KOPT-K1 (cell line): ENCODE measurements around the gene SF3B3.
"Not testable (repeated sequence)": the region's sequence is repeated elsewhere in the genome, so short reads cannot be mapped to it uniquely, and the experiment has no call there.

Source experiments
- H3K27ac ChIP-seq: fragments of 200-600 bp; sonication (generic); 2 replicates; pipeline ENCODE4 v1.5.1; 2016; ENCODE audit warnings: antibody characterized with exemption, mild to moderate bottlenecking, low read depth, low read length; ENCODE audit not compliant: poor library complexity, severe bottlenecking
- H3K36me3 ChIP-seq: fragments of 200-600 bp; sonication (generic); 2 replicates; pipeline ENCODE4 v1.5.1; 2017; ENCODE audit warnings: antibody characterized with exemption, mild to moderate bottlenecking, low read length, moderate library complexity; ENCODE audit not compliant: insufficient read depth
- H3K9me3 ChIP-seq: fragments of 200-600 bp; sonication (generic); 2 replicates; pipeline ENCODE4 v1.5.1; 2017; ENCODE audit warnings: antibody characterized with exemption, low read length, mild to moderate bottlenecking; ENCODE audit not compliant: insufficient read depth, poor library complexity, severe bottlenecking

Gene SF3B3

DNA sequence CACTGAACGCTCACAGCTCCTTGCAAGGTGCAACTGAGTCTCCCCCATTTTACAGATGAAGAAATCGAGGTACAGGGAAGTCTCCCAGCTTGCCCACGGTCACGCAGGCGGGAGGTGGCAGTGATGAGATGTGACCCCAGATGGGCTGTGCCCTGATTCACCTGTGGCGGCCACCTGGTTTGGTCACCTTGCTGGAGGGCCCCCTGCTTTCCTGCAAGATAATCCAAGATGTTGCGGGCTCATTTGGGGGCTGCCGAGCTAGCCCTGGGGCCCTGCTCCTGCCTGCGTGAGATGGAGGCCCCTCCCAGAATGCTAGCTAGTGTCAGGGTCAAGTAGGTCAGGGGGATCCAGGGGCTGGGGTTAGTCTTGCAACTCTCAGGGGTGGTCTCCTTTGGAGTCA is 63.1 kb downstream of the SF3B3 start:
- Histone ChIP-seq H3K36me3 (no peaks in the 10 kb centered on the region), H3K27ac (no peak overlapping the region), H3K9me3 (no peaks in the 10 kb centered on the region)

DNA sequence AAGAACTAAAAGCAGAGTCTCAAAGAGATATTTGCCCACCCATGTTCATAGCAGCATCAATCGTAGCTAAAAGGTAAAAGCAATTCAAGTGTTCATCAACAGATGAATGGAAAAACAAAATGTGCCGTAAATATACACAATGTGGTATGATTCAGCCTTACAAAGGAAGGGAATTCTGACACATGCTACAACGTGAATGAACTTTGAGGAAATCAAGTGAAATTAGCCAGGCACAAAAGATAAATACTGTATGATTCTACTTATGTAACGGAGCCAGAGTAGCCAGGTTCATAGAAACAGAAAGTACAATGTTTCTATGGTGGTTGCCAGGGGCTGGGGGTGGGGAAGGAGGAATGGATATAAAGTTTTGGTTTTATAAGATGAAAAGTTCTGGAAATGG is 64.9 kb downstream of the SF3B3 start:
- Histone ChIP-seq H3K36me3 (no peaks in the 10 kb centered on the region), H3K9me3 (no peaks in the 10 kb centered on the region), H3K27ac (no peak overlapping the region)

DNA sequence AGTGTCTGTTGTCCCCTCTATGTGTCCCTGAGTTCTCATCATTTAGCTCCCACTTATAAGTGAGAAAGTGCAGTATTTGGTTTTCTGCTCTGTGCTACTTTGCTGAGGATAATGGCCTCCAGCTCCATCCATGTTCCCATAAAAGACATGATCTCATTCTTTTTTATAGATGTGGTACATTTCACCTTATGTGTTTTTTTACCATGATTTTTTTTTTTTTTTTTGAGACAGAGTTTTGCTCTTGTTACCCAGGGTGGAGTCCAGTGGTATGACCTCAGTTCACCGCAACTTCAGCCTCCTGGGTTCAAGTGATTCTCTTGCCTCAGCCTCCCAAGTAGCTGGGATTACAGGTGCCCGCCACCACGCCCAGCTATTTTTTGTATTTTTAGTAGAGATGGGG is 65.8 kb downstream of the SF3B3 start:
- H3K36me3 ChIP-seq, H3K27ac ChIP-seq, H3K9me3 ChIP-seq: not testable (repeated sequence)

DNA sequence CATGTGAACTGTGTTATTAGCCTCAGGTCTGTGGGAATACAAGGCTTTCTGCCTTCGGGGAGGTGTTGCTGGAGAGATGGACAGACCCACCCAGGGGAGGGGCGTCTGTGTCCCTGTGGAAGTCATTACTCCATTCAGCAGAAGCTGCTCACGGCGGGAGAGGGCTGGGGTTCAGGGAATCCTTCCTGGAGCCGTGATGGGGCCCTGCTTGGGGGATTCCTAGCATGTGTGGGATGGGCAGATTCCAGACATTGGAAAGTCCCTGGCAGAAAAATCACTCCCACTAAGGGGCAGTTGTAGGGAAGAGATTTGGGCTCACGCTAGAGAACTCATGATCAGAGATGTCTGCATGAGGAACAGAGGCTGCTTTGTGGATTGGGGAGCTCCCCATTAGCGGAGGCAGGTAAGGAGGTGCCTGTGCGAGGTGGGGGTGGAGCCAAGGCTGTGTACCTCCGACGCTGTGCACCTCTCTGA is 66.4 kb downstream of the SF3B3 start:
- no peak overlapping the region for H3K27ac ChIP-seq

DNA sequence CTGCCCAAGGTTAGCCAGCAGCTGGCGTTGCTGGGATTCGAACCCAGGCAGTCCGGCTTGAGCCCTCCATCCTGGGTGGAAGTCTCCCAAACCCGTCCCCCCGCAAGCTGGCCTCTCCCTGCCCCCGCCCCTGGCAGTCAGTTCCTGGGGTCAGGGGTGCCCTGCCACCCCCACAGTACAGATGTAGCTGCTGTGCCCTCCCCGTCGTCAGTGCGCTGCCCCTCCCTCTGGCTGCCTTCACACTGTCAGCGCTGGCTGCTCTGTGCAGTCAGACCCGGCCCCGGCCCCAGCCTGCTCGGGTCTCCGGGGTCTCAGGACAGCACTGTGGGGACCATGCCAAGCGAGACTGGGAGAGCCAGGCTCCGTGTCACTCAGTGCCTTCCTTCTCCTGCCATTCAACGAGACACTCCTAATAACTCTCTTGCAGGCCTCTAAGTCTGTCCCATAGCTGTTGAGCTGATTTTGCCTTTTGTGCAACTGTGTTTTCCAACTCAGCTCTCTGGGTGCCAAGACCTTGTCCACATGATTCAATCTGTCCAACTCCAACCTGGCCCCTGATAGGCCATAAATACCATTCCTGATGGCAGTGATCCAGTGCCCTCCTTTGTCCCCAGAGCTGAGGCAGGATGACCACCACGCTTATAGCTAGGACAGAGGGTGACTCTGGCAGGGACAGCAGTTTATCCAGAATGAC is 67.3 kb downstream of the SF3B3 start:
- no peak overlapping the region for H3K27ac ChIP-seq
- H3K36me3 ChIP-seq = no peaks in the 10 kb centered on the region
- no peaks in the 10 kb centered on the region for H3K9me3 ChIP-seq

More for the DNA sequence above, 66.4 kb downstream of the SF3B3 start:
- Histone ChIP-seq H3K36me3 (no peaks in the 10 kb centered on the region), H3K9me3 (no peaks in the 10 kb centered on the region)

DNA sequence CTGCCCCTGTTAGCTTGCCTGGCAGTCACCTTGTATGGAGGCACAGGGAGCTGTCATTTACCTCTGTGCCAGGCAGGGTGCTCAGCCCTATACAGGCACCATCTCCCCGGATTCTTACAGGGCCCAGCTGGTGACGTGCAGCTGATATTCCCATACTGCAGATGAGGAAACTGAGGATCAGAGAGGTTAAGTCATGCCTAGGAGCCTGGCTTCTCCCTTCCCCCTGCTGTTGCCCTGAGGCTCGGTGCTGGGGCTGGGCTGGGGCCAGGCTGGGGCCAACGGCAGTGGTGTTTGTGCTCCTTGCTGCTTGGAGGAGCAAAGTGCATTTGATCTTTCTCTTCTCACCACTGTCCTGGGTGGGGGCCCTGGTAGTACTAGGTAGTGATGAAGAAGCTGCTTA is 68.0 kb downstream of the SF3B3 start:
- no peaks in the 10 kb centered on the region for H3K9me3 ChIP-seq
- H3K36me3 ChIP-seq = no peaks in the 10 kb centered on the region
- no peak overlapping the region for H3K27ac ChIP-seq

DNA sequence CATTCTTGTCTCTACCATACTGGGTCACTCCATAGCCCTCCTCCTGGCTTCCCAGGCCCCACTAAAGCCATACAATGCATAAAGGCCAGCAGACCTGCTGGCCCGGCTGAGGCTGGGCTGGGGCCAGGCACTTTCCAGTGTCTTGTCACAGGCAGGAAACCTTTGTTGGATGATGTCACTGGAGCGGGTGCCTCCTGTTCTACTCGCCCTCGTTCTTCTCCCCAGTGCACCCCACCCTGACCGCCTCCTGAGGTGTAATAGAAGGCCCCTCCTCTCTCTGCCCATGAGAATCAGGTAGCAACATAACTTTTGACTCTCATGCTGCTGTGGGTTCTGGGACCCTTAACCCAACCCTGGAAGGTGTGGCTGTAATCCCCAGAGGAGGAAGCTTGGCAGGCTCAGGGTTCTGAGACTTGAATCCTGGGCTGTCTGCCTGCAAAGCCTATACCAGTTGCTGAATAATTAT is 68.5 kb downstream of the SF3B3 start:
- no peaks in the 10 kb centered on the region for H3K36me3 ChIP-seq
- H3K9me3 ChIP-seq = no peaks in the 10 kb centered on the region
- H3K27ac ChIP-seq = no peak overlapping the region

DNA sequence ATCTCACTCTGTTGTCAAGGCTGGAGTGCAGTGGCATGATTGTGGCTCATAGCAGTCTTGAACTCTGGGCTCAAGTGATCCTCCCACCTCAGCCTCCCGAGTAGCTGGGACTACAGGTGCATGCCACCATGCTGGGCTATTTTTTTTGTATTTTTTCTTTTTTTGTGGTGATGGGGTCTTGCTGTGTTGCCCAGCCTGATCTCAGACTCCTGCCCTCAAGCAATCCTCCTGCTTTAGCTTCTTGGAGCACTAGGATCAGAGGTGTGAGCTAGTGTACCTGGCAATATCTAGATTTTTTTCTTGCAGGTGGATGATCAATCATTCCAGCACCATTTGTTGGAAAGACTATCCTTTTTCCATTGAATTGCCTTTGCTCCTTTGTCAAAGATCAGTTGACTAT is 69.9 kb downstream of the SF3B3 start:
- Histone ChIP-seq H3K9me3 (no peaks in the 10 kb centered on the region), H3K27ac (no peak overlapping the region), H3K36me3 (no peaks in the 10 kb centered on the region)

DNA sequence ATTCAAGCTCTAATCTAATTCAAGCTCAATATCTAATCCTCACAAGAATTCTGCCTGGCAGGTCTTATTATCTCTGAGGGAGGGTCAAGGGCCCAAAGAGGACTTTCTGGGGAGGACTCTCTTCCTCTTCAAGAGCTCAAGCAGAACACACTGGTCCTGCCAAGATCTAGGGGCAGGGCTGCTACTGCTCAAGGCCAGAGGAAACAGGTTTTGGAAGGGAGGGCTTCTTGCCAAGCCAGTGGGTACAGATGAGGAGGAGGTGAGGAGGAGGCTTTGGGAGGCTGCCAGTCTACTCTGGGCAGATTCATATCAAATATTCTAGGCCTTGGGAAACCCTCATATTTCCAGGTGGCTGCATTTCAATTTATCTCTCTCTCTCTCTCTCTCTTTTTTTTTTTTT is 71.0 kb downstream of the SF3B3 start:
- Histone ChIP-seq H3K36me3 (no peaks in the 10 kb centered on the region), H3K9me3 (no peaks in the 10 kb centered on the region), H3K27ac (no peak overlapping the region)

DNA sequence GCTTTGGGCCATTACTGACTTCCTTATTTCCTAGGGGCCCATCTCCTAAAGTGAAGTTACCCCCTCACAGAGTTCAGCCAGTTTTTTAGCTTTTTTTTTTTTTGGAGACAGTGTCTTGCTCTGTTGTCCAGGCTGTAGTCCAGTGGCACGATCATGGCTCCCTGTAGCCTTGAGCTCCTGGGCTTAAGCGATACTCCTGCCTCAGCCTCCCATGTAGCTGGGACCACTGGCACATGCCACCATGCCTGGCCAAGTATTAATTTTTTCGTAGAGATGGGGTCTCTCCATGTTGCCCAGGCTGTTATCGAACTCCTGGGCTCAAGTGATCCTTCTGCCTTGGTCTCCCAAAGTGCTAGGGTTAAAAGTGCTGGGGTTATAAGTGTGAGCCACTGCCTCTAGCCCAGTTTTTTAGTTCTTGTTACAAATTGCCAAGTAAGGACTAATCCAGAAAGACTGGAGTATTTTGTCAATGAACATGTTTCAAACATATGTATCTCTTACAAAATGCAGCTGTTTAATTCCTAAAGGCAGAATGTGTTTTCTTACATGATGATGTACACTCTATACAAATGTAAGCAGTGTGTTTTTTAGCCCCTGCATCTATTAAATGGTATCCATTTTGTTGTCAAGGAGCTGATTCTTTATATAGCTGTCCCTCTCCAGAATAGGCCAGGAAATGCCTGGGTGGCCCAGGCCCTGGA is 73.7 kb downstream of the SF3B3 start:
- Histone ChIP-seq H3K9me3 (no peaks in the 10 kb centered on the region), H3K36me3 (no peaks in the 10 kb centered on the region)

DNA sequence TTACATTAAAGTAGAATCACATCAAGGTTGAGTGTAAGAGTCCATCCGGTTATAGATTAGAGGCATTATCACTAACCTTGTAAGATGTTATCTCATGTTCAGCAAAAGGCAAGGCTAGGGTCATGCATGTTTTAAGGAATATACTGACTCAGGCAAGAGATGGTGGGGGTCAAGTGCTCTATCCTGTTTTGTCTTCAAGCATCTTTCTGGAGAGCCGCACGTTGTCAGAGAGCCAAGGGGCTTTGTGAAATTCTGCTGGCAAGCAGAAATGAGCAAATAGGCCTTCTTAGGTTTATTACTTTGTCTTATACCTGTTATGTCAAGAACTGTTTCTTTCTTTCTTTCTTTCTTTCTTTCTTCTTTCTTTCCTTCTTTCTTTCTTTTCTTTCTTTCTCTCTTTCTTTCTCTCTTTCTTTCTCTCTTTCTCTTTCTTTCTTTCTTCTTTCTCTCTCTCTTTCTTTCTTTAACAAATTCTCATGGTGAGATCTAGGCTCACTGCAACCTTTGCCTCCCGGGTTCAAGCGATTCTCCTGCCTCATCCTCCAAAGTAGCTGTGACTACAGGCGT is 75.4 kb downstream of the SF3B3 start:
- Histone ChIP-seq H3K9me3 (no peaks in the 10 kb centered on the region), H3K36me3 (no peaks in the 10 kb centered on the region), H3K27ac (no peak overlapping the region)

More for the DNA sequence above, 73.7 kb downstream of the SF3B3 start:
- no peak overlapping the region for H3K27ac ChIP-seq

DNA sequence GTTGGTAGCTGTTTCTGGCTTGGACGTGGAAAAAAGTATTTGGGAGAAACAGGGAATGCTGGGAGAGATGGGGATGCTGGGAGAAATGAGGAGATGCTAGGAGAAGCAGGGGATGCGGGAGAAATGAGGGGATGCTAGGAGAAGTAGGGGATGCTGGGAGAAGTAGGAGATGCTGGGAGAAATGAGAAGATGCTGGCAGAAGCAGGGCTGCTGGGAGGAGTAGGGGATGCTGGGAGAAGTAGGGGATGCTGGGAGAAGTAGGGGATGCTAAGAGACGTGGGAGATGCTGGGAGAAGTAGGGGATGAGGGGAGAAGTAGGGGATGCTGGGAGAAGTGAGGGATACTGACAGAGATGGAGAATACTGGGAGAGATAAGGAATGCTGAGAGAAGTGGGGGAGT is 77.1 kb downstream of the SF3B3 start:
- H3K9me3 ChIP-seq = no peaks in the 10 kb centered on the region
- H3K36me3 ChIP-seq = no peaks in the 10 kb centered on the region
- no peak overlapping the region for H3K27ac ChIP-seq

DNA sequence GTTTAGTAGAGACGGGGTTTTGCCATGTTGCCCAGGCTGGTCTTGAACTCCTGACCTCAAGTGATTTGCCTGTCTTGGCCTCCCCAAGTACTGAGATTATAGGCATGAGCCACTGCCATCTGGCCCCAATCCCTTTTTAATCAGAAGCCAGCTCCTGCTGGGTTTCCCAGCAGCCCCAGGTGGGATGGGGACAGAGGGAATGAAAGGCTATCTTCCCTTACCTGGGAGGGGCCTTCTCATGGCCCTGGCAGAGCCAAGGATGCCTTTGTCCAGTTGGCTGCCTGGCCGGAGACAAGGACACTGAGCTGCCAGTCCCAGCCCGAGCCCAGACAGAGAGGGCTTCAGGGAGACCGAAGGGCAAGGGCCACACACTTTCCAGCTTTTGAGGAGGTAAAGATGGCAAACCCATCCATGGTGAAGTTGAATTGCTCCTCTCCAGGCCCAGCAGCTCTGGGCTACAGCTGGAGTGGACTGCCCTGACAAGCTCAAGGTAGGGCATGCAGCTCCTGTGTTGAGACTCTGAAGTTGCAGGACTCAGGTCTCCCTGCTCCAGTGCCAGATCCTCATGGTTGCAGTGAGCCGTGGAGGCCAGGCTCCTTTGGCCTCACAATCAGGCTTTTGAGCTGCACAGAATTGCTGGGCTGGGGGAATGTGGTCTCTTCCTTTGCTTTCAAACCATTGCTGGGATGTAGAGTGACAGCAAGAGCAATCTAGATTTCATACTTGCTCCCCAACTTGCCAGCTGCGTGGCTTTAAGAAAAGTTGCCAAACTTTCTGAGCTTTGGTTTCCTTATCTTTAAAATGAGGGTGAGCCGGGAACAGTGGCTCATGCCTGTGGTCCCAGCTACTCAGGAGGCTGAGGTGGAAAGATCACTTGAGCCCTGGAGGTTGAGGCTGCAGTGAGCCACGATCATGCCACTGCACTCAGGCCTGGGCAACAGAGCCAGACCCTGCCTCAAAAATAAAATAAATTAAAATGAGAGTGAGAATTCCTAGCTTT is 78.3 kb downstream of the SF3B3 start:
- H3K27ac ChIP-seq = no peak overlapping the region
- H3K9me3 ChIP-seq = no peaks in the 10 kb centered on the region
- no peaks in the 10 kb centered on the region for H3K36me3 ChIP-seq

DNA sequence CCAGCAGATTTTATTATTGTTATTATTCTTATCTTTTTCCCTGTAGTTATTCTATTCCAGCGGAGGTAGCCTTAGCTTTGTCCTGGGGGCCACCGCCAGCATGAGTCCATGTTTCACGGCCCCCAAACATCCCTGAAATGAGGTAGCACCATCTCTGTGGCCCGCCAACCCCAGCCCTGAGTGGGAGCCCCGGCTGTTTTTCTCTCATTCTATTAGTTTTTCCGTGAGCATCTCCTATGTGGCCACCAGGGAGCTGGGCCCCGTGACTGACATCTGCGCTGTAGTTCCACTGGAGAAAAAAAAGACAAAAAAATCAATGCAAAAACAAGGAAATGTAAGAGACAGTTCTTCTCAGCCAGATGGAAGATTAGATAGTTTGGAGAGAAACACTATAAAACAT is 79.2 kb downstream of the SF3B3 start:
- H3K36me3 ChIP-seq = no peaks in the 10 kb centered on the region
- no peaks in the 10 kb centered on the region for H3K9me3 ChIP-seq
- H3K27ac ChIP-seq = no peak overlapping the region
